Measurements from ENCODE around the gene MID1. TPM values are rescaled to one million over a fixed set of nuclear protein-coding genes. Genes with fewer than 3 reads are reported as not detected.

MID1 gene
- total RNA-seq, 1 experiment from 2014 or later: 13.0 TPM

DNA sequence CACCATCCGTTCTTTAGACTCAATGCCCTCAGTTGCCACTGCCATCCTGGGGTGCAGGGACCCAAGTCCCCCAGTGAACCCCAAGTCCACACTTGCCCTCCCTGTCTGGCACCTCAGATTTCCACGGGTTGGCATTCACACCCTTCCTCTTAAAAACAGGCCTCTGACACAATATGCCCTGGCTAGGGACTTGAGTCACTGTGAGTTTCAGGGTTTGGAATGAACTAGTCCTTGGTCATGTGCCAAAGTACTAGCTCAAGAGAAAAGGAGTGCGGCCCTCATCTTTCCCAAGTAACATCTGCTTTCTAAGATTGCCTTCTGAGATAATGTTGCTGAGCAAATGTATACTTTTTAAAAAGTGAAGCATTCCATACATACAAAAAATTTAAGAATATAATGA is 134.0 kb downstream of the MID1 start:
- no peak for DNase-seq (ENCODE audit: low spot score)

DNA sequence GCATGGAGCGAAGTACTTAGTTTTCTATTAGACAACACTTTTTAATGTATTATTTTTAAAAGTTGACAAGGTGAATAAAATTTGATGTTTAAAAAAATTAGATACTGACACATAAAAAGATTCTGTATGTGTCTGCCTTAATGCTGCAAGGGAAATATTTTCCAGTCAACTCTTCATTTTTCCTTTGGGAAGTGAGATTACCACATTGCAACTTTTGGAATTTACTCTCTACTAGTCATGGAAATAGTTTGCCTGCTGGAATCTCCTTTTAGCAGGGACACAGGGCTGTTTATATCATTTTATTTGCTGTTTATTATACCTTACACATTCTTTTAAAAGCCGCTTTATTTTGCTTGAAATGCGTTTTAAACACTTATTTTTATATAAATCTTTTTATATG is 135.1 kb downstream of the MID1 start:
- DNase-seq (ENCODE audit: low spot score): no peak

DNA sequence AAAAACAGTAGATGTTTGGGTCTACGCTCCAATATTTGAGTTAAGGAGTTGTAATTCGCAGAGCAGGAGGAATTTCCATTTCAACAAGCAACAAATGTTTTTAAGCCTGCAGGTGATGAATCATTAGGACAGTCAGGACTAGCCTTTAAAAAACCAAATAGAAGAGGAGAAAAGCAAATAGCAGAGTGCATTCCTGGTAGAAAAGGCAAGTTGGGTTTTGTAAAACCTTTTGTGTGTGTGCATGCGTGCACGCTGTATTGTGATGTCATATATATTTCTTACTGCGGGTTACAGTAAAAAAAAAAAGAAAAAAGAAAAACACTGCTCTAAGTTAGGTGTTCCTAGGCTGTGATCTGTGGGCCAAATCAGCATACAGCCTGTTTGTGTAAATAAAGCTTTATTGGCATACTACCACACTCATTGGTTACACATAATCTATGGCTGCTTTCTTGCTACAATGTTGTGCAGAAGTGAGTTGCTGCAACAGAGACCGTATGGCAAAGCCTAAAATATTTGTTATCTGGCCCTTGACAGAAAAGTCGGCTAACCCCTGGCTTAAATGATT is 135.6 kb downstream of the MID1 start:
- no peak for DNase-seq (ENCODE audit: low spot score)

DNA sequence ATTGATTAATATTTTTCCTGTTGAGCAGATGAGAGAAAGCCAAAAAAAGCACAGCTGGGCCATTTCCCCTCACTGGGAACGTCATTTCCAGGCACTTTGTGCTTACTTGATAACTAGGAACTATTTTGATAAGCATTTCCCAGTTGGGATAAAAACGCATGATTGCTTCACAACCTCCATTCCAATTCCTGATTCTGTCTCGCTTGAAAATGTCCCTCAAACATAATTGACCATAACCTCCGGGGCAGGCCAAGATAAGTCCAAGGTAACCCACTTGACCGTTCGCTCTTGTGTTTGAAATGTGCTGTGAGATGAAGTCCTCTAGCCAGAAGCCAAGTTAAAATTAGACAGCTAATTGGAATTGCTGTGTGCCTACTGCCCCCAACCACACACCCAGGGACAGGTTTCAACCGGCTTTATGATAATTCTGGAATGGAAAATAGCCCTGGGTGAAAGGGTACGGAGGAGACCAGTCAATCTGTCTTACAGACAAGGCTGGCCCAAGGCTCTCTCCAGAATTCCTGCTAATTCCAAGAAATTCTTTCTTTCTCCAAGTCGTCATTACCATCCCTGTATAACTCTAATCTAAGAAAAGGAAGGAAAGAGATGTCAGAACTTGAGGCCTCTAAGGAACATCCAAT is 137.1 kb downstream of the MID1 start:
- DNase-seq (ENCODE audit: low spot score): no peak

DNA sequence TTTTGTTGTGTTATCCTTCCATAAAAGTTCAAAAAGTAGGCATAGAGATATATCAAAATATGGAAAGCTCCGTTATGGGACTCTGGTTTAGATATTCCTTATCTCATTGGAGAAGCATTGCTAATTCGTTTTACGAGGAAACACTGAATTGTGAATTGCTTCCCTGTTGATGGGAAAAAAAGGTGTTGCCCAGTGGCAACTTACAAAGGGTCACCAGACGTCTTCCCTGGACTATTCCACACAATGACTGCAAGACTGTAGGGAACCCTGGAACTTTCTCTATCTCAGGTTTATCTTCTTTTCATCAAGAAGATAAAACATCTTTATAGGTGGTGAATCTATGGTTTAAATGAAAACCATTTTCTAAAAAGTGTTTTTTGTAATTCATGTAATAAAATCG is 137.7 kb downstream of the MID1 start:
- no peak for DNase-seq (ENCODE audit: low spot score)

DNA sequence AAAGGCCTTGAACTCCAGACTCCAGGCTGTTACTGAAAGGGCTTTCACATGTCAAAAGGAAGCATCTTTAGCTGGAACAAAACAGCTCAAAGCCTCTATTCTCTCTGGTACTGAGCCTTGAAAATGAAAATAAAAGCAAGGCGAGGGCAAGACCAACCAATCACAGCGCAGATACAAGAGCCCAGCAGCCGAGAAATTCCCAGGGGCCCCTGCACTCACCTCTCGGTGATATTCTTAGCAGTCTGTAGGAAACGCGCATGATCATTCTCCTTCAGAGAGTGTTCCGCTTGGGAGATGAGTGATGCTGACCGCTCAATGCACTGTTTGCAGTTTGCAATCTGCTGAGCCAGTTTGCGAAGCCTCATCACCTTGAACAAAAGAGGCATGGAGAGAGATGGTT is 138.1 kb downstream of the MID1 start:
- no peak for DNase-seq (ENCODE audit: low spot score)

DNA sequence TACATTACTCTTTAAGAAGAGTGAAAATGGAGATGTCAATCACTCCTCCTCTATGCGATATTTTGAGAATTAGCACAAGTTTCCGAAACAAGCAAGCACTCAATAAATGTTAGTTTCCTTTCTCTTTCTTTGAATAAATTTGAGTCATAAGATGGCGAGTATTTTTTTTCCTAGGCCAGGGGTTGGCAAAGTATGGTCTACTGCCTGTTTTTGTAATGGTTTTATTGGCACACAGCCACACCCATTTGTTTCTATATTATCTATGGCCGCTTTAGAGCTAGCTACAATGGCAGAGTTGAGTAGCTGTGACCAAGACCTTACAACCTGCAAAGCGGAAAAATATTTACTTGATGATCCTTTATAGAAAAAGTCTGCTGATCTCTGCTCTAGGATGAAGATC is 139.5 kb downstream of the MID1 start:
- no peak for DNase-seq (ENCODE audit: low spot score)

DNA sequence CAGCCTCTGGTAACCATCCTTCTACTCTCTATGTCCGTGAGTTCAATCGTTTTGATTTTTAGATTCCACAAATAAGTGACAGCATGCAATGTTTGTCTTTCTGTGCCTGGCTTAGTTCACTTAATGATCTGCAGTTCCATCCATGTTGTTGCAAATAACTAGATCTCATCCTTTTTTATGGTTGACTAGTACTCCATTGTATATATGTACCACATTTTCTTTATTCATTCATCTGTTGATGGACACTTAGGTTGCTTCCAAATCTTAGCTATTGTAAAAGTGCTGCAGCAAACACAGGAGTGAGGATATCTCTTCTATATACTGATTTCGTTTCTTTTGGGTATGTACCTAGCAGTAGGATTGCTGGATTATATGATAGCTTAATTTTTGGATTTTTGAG is 140.9 kb downstream of the MID1 start:
- DNase-seq (ENCODE audit: low spot score): no peak

DNA sequence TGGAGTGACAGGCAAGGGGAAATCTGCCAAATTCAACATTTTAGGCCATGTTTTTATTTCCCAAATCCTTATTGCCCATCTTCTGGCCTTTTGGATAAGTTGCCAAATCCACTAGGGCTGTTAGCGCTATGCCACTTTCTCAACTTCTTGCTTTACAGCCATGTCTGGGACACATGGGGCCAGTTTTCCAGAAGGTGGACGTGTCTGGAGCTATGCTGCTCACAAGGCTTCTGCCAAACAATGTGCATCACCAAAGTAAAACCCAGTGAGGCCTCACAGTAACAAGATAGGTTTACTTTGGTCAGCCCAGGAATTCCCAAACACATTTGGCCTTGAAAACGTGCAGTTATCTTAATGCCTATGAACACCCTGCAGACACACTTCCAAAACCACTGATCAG is 142.9 kb downstream of the MID1 start:
- DNase-seq (ENCODE audit: low spot score): no peak

DNA sequence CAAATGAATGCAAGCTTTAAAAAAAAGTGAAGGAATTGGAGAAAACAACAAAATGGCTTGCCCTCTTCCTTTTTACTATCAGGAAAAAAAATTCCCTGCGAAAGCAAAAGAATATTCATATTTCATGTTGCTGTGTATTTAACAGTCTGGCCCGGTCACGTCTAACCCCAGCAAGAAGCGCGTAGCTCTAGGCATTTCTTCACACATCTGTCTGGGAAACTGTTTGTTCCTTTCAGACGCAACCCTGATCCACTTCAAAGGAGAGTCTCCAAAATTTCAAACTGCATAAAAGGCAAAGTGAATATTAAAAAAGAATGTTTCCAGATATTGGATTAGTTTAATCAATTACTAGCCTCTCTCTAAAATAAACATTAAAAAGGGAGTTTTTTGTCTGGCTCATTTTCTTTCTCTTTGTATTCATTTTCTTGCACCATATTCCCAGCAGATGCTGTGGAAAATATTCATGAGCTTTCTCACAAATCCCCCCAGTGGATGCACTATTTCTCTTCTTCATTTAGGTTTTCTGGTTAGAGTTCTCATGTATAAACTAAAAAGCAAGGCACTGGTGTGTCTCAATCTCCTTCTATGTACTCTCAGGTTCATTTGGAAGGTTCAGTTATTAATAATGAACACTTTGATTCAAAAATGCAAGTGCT is 145.3 kb downstream of the MID1 start:
- no peak for DNase-seq (ENCODE audit: low spot score)

DNA sequence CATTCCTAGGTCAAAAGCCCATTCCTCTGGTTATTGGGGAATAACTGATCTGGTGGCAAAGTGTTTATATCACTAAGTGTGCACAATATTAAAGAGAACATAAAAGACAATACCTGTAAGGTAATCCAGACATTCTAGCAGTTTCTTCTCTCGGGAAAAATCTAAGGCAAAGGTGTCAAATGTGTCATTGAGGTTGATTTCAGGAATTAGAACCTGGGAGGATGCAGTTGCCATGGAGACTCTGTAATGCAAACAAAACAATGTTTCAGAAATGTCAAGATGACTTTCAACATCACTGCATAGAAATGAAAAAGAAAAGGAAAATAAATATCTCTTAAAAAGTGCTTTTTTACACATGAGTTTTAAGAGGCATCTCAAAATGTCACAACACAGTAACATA is 145.9 kb downstream of the MID1 start:
- DNase-seq (ENCODE audit: low spot score): no peak

DNA sequence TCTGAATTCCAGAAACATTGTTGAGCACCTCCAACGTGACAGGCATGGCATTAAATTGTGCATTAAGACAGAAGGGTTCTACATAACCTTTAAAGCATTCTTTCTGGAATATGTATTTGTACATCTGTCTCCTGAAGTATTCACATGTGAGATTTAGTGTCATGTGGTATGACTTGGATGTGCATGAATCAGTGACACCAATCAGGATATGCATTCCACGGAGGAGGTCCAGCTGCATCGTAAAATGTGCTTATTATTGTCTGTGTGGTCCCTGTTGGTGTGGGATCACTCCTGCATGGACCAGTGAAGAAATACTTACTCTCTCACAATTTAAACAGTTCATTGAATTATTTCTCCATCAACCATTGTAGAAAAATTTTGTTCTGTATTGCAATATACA is 149.0 kb downstream of the MID1 start:
- no peak for DNase-seq (ENCODE audit: low spot score)

DNA sequence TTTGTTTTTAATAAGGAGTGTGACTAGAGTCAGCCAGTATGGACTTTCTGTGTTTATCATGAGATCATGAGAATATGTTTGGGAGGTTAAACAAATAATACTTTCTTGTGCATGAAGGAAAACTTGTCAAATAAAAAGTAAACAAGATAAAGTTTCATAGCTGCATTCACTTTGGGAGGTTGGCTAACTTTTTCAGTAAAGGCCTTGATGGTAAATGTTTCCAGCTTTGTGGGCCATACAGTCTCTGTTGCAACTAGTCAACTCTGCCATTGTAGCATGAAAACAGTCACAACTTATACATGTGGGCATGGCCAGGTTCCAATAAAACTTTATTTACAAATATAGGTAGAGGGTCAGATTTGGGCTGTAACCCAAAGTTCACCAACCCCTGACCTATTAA is 150.4 kb downstream of the MID1 start:
- no peak for DNase-seq (ENCODE audit: low spot score)

DNA sequence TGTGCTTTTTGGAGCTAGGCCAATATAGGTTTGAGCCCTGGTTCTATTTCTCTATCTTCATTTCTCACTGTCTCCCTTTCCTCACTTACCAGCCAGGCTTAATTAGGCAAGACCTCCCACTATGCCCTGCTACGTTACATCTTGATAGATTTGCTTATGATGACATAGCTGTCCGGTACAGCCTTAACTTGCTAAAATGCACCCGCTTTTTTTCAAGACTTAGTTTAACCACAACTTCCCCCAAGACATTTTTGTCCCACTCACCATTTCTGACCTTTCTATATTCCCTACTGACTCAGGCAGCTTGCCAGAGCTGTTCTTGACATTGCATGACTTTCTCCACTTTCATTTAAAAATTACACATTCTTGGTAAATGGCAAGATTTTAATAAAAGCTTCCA is 152.6 kb downstream of the MID1 start:
- DNase-seq (ENCODE audit: low spot score): no peak

DNA sequence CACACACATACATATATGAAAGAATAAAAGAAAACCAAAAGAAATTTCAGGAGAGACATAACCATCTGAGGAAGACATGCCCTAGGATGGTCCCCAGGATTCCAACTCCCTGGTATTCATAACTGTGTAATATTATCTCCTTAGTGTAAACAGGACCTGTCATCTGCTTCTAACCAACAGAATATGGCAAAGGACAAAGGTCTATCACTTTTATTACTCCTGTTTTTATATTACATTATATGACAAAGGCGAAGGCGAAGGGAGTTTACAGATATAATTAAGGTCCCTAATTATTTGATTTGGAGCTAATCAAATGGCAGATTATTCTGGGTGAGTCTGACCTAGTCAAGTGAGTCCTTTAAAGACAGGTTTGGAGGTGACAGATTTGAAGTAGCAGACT is 155.1 kb downstream of the MID1 start:
- no peak for DNase-seq (ENCODE audit: low spot score)

DNA sequence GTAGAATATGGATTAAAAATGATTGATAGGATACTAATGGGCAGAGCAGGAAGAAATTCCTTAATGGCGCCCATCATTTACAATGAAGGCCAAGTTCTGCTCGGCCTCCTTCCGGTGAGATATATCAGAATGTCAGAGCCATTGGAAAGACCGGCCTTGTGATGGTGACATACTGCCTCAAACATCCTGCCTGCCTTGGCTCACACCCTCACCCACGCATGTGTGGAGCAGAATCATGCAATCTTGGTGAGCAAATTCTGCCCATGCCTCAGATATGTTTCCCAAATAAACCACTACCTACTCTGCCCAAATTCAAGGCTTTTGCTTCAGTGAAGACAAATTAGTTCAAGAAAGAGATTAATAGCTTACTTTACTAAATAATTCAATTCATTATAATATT is 163.3 kb downstream of the MID1 start:
- no peak for DNase-seq (ENCODE audit: low spot score)

DNA sequence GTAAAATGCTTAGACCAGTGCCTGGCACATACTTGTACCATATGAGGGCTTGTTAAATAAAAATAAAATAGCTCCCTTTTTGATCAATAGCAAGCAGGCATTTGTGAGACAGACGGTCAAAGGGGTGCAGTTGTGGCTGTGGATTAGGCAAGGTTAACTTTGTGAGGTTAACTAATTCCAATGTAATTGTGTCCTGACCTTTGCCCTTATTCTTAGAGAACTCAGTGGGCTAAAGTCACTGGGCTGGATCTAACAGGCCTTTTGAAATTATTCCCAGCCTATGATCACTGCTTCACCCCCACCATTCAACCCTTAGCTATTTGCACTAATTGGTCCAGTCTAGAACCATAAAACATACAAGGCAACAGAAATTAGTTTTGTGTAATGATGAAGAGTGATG is 166.4 kb downstream of the MID1 start:
- DNase-seq (ENCODE audit: low spot score): no peak

DNA sequence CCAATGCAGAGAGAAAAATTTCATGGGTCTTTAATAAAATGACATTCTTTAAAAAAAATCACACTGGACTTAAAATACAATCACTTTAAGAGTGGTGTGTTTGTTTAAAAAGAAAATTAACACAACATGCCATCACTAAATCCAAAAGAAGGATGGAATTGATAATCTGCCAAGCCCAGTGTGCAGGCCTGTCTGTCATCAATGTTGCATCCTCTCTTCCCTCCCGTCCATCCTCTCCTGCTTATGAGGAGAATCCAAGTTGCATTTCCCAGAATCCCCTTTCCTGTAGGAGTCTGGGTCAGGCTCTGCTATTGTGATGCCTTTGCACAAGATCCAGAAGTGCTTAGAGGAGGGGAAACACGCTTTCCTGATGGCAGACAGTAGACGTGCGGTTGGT is 169.4 kb downstream of the MID1 start:
- no peak for DNase-seq (ENCODE audit: low spot score)

DNA sequence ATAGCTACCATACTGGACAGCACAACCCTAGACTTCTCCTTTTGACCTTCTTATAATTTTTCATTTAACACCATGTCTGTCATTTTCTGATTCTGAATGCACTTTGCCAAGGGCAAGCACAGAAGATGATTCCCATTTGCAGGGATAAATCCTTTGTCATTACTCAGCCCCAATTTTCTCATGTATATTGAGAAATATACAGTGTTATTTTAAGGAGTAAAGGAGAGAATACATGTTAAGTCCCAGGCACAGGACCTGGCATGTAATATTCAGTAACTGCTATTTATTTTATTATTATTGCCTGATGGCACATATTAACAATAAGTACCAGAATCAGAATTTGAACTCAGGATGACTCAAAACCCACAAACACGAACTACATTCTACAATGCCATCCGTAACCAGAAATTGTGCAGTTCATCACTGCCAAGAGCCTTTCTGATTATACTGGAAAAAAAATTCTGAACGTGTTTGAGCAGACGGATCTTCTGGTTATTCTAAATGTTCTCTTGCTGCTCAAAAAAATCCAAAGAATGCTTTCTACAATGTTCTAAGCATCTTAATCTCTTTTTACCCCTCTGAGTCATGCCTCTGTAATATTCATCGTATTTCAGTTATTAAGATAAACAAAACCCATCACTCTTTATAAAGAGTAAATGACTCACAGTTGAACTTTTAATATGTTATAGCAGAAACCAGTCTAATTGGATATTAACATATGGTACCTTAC is 170.0 kb downstream of the MID1 start:
- peak; percentile 88 for DNase-seq (ENCODE audit: low spot score)

DNA sequence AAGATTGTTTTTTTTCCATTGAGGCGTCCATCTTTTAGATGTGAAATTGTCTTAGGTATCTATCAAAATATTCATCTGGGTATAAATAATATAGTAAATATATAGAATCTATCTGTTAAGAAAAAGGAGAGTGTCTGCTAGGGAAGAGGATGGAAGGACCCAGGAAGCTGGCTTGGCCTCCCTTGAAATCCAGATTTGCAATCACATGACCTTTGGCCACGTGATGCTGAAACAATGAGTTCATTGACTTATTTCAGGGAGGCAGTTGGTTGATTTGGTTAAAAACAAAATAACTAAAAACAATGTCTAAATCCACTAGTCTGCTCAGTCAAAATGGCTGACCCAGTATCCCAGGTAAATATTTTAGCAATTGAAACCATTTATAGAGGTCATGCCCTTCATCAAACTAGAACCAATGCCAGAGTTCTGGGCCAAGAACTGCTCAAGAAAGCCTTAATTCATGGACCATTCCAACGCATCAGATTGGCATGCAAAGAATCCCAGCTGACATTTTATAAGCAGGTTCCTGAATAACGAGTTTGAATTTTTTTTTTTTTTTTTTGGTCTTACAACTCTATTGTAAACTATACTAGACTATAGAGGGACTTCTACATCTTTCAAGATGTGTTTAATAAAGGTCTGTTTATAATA is 172.7 kb downstream of the MID1 start:
- peak; percentile 84 for DNase-seq (ENCODE audit: low spot score)

DNA sequence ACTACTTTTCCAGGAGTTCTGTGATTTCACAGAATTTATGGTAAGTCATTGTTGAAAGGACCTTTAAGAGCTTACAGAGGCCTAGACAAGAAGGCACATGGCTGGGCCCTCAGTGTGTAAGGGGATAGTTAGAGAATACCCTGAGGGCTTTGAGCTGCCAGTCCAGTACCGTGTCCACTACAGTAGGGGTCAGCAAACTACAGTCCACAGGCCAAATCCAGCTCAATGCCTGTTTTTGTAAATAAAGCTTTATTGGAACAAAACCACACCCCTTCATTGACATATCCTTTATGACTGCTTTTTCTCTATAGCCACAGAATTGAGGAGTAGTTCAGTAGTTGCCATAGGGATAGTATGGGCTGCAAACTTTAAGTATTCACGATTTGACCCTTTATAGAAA is 176.2 kb downstream of the MID1 start:
- DNase-seq (ENCODE audit: low spot score): no peak

DNA sequence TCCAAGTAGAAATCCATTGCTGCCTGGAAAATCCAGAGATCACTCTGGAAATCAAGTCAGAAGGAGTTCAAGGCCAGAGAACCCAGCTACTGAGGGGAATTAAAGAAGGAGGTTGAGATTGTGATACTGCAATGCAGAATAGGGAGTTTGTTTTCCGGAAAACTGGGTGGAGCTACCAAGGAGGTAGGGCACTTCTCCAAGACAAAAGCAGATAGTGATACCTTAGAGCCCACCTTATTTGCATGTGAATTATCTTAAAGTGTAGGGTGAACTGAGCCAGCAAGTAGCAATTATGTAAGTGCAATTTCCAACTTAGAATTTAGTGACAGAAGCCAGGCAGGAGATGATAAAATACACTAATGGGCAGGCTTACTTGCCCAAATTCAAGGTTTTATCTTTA is 178.9 kb downstream of the MID1 start:
- DNase-seq (ENCODE audit: low spot score): no peak

All from A172 (cell line).